ENCODE measurements around the gene TP53TG5. TPM values are rescaled to one million over a fixed set of nuclear protein-coding genes. Genes with fewer than 3 reads are reported as not detected.
A peak's percentile ranks its signal among the peaks of the same experiment; 100 is the strongest.

TP53TG5 gene
- total RNA-seq, 1 donor = not detected

- H3K4me1 ChIP-seq (ENCODE audit: insufficient read depth, low read length) = peaks cover 25% of the 10 kb centered on the region
- H3K4me3 ChIP-seq (ENCODE audit: insufficient read depth, low read length) = peak within 1 kb of the TSS; percentile 83
- peaks cover 34% of the 10 kb centered on the region for H3K79me2 ChIP-seq (ENCODE audit: insufficient read depth, low read length)
- no peak for TF ChIP-seq CTCF (IDR thresholded peaks at IDR 0.05; ENCODE audit: extremely low read depth, low read depth, low read length)
- no peaks in the 10 kb centered on the region for H3K27me3 ChIP-seq (ENCODE audit: insufficient read depth, low read length)
- peak within 1 kb of the TSS; percentile 82 for H3K27ac ChIP-seq (ENCODE audit: low read depth, low read length)
- H2AFZ ChIP-seq (ENCODE audit: low read length) = peak within 1 kb of the TSS; percentile 63
- H3K4me2 ChIP-seq (ENCODE audit: insufficient read depth, low read length) = peak within 1 kb of the TSS; percentile 92
- DNase-seq (ENCODE audit: insufficient read length, low spot score, missing footprints) = peak; percentile 93
- no peaks in the 10 kb centered on the region for H3K9me3 ChIP-seq (ENCODE audit: low read depth, low read length)
- peaks cover 8% of the 10 kb centered on the region for H4K20me1 ChIP-seq (ENCODE audit: insufficient read depth, low read length)
- peaks cover 15% of the 10 kb centered on the region for H3K36me3 ChIP-seq (ENCODE audit: insufficient read depth, low read length)
These were observed 37.9 kb upstream of the TP53TG5 start, which contains the start of gene PIGT for GRCh38 chr20:45415822-45416637. Gene PIGT (plus strand): TSS chr20:45416141. CDS start chr20:45416157, 16 bp downstream.

GRCh38 chr20:45413479-45413878 lies 35.4 kb upstream of the TP53TG5 start:
- no peak overlapping the region for H2AFZ ChIP-seq (ENCODE audit: low read length)
- H4K20me1 ChIP-seq (ENCODE audit: insufficient read depth, low read length) = no peaks in the 10 kb centered on the region
- DNase-seq (ENCODE audit: insufficient read length, low spot score, missing footprints) = no peak
- no peaks in the 10 kb centered on the region for H3K9me3 ChIP-seq (ENCODE audit: low read depth, low read length)
- H3K4me1 ChIP-seq (ENCODE audit: insufficient read depth, low read length) = peaks cover 9% of the 10 kb centered on the region
- no peak for TF ChIP-seq CTCF (IDR thresholded peaks at IDR 0.05; ENCODE audit: extremely low read depth, low read depth, low read length)
- H3K4me3 ChIP-seq (ENCODE audit: insufficient read depth, low read length) = no peak overlapping the region
- H3K27me3 ChIP-seq (ENCODE audit: insufficient read depth, low read length) = no peaks in the 10 kb centered on the region
- H3K27ac ChIP-seq (ENCODE audit: low read depth, low read length) = no peak overlapping the region
- H3K4me2 ChIP-seq (ENCODE audit: insufficient read depth, low read length) = no peak overlapping the region
- H3K79me2 ChIP-seq (ENCODE audit: insufficient read depth, low read length) = peaks cover 28% of the 10 kb centered on the region
- H3K36me3 ChIP-seq (ENCODE audit: insufficient read depth, low read length) = peaks cover 1% of the 10 kb centered on the region

- peaks cover 21% of the 10 kb centered on the region for H3K79me2 ChIP-seq (ENCODE audit: insufficient read depth, low read length)
- no peak overlapping the region for H3K4me3 ChIP-seq (ENCODE audit: insufficient read depth, low read length)
- no peak overlapping the region for H3K4me2 ChIP-seq (ENCODE audit: insufficient read depth, low read length)
- H2AFZ ChIP-seq (ENCODE audit: low read length) = no peak overlapping the region
- H3K27ac ChIP-seq (ENCODE audit: low read depth, low read length) = no peak overlapping the region
- H3K36me3 ChIP-seq (ENCODE audit: insufficient read depth, low read length) = no peaks in the 10 kb centered on the region
- no peak for DNase-seq (ENCODE audit: insufficient read length, low spot score, missing footprints)
- no peaks in the 10 kb centered on the region for H3K9me3 ChIP-seq (ENCODE audit: low read depth, low read length)
- peaks cover 10% of the 10 kb centered on the region for H3K4me1 ChIP-seq (ENCODE audit: insufficient read depth, low read length)
- no peaks in the 10 kb centered on the region for H3K27me3 ChIP-seq (ENCODE audit: insufficient read depth, low read length)
- peaks cover 3% of the 10 kb centered on the region for H4K20me1 ChIP-seq (ENCODE audit: insufficient read depth, low read length)
- no peak for TF ChIP-seq CTCF (IDR thresholded peaks at IDR 0.05; ENCODE audit: extremely low read depth, low read depth, low read length)
These were observed 34.5 kb upstream of the TP53TG5 start for GRCh38 chr20:45412653-45413052.

GRCh38 chr20:45410887-45411286 lies 32.8 kb upstream of the TP53TG5 start:
- Histone ChIP-seq H3K27ac (ENCODE audit: low read depth, low read length) (no peak overlapping the region), H3K4me2 (ENCODE audit: insufficient read depth, low read length) (no peak overlapping the region), H3K27me3 (ENCODE audit: insufficient read depth, low read length) (no peaks in the 10 kb centered on the region), H3K36me3 (ENCODE audit: insufficient read depth, low read length) (no peaks in the 10 kb centered on the region), H3K4me3 (ENCODE audit: insufficient read depth, low read length) (no peak overlapping the region), H3K4me1 (ENCODE audit: insufficient read depth, low read length) (peaks cover 8% of the 10 kb centered on the region), H2AFZ (ENCODE audit: low read length) (no peak overlapping the region), H3K9me3 (ENCODE audit: low read depth, low read length) (no peaks in the 10 kb centered on the region), H4K20me1 (ENCODE audit: insufficient read depth, low read length) (peaks cover 5% of the 10 kb centered on the region), H3K79me2 (ENCODE audit: insufficient read depth, low read length) (peaks cover 6% of the 10 kb centered on the region)
- no peak for TF ChIP-seq CTCF (IDR thresholded peaks at IDR 0.05; ENCODE audit: extremely low read depth, low read depth, low read length)
- DNase-seq (ENCODE audit: insufficient read length, low spot score, missing footprints) = peak; percentile 10
